Measurements from ENCODE around the gene KCNQ2.

KCNQ2 gene

GRCh38 chr20:63443606-63444395 lies 28.7 kb downstream of the KCNQ2 start:
- no peak for TF ChIP-seq ZBTB7A (IDR thresholded peaks at IDR 0.05; ENCODE audit: low read depth)
- no peak for TF ChIP-seq NFIC (IDR thresholded peaks at IDR 0.05)
- no peak for TF ChIP-seq TCF12 (IDR thresholded peaks at IDR 0.05; ENCODE audit: low read depth)
- no peak for TF ChIP-seq CEBPB (IDR thresholded peaks at IDR 0.05)
- TF ChIP-seq FOXM1 (IDR thresholded peaks at IDR 0.05; ENCODE audit: borderline replicate concordance, low read depth), result no peak
- no peak for TF ChIP-seq TEAD4 (IDR thresholded peaks at IDR 0.05)
- no peak for TF ChIP-seq YY1 (IDR thresholded peaks at IDR 0.05; ENCODE audit: low read depth)
- TF ChIP-seq CREB1 (IDR thresholded peaks at IDR 0.05; ENCODE audit: low read depth), result no peak
- no peak for TF ChIP-seq USF1 (IDR thresholded peaks at IDR 0.05)
- no peak for TF ChIP-seq RAD21 (IDR thresholded peaks at IDR 0.05; ENCODE audit: low read depth)
- TF ChIP-seq EP300 (IDR thresholded peaks at IDR 0.05; ENCODE audit: borderline replicate concordance), result no peak
- no peak for TF ChIP-seq MAX (IDR thresholded peaks at IDR 0.05)
- TF ChIP-seq, protein P1, sequence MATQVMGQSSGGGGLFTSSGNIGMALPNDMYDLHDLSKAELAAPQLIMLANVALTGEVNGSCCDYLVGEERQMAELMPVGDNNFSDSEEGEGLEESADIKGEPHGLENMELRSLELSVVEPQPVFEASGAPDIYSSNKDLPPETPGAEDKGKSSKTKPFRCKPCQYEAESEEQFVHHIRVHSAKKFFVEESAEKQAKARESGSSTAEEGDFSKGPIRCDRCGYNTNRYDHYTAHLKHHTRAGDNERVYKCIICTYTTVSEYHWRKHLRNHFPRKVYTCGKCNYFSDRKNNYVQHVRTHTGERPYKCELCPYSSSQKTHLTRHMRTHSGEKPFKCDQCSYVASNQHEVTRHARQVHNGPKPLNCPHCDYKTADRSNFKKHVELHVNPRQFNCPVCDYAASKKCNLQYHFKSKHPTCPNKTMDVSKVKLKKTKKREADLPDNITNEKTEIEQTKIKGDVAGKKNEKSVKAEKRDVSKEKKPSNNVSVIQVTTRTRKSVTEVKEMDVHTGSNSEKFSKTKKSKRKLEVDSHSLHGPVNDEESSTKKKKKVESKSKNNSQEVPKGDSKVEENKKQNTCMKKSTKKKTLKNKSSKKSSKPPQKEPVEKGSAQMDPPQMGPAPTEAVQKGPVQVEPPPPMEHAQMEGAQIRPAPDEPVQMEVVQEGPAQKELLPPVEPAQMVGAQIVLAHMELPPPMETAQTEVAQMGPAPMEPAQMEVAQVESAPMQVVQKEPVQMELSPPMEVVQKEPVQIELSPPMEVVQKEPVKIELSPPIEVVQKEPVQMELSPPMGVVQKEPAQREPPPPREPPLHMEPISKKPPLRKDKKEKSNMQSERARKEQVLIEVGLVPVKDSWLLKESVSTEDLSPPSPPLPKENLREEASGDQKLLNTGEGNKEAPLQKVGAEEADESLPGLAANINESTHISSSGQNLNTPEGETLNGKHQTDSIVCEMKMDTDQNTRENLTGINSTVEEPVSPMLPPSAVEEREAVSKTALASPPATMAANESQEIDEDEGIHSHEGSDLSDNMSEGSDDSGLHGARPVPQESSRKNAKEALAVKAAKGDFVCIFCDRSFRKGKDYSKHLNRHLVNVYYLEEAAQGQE (IDR thresholded peaks at IDR 0.05; ENCODE audit: low read depth), result no peak

DNA sequence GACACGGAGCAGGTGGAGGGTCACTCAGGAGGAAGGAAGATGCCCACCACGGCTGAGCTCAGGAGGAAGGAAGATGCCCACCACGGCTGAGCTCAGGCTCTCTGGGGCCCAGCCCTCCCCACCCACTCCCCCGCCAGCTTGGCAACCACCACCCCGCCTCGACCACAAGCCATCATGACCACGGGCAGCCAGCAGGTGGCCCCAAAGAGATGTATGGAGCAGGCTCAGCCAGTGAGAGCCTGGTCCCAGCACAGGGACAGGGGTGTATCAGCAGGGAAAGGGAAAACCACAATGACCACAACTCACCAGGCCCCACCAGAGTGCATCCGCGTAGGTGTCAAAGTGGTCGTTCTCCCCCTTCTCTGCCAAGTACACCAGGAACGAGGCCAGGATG lies 30.4 kb downstream of the KCNQ2 start:
- TF ChIP-seq TAF1 (IDR thresholded peaks at IDR 0.05; ENCODE audit: low read depth) (no peak), RAD21 (IDR thresholded peaks at IDR 0.05; ENCODE audit: low read depth) (peak; percentile 50)

DNA sequence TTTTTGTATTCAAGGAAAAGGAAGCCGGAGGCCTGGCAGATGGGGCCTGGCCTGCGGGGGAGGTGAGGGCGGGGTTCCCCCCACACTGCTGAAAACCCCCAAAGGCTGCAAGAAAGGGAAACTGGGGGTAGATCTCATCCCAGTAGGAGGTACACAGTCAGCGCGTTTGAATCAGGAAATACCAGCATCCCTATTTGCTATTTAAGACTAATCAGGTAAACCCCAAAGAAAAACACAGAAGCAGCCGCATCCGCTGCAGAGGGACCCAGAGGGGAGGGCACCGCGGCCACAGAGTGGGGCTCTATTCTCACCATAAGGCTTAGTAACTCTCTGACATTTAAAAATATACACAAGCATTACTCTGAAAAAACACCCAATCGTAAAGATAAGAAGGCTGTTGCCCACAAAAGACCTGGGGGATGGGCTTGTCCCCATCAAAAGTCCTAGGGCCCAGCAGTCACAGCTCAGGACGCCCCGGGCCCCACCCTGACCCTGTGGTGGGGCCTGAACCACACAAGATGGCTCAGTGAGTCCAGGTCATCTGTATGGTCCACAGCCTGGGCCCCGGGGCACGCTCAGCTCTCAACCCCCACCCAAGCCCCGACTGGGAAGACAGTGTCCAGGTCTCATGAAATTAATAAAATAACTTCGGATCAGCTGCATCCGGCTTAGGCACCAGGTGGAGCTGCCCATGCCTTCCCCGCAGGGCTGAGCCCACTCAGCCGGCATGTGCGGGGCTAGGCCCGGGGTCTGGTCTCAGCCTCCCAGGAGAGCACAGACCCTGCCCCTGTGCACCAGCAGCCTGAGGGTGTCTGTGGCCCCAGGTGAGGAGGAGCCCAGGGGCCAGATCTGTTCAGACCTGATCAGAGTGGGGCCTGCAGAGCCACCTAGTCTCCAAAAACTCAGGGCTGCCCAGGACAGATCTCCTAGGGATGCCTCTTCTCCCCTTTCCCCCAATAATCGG lies 31.0 kb downstream of the KCNQ2 start:
- TF ChIP-seq, protein P1 (IDR thresholded peaks at IDR 0.05; ENCODE audit: low read depth), result no peak
- TF ChIP-seq TCF12 (IDR thresholded peaks at IDR 0.05; ENCODE audit: low read depth) (no peak), ZBTB7A (IDR thresholded peaks at IDR 0.05; ENCODE audit: low read depth) (no peak), EGR1 (IDR thresholded peaks at IDR 0.05) (no peak), EP300 (IDR thresholded peaks at IDR 0.05; ENCODE audit: borderline replicate concordance) (no peak), NFIC (IDR thresholded peaks at IDR 0.05) (no peak), TEAD4 (IDR thresholded peaks at IDR 0.05) (no peak), CEBPB (IDR thresholded peaks at IDR 0.05) (no peak)

- TF ChIP-seq TAF1 (IDR thresholded peaks at IDR 0.05; ENCODE audit: low read depth) (no peak), CEBPB (IDR thresholded peaks at IDR 0.05) (no peak), ZBTB7A (IDR thresholded peaks at IDR 0.05; ENCODE audit: low read depth) (no peak), TCF12 (IDR thresholded peaks at IDR 0.05; ENCODE audit: low read depth) (no peak), MAX (IDR thresholded peaks at IDR 0.05) (no peak), TEAD4 (IDR thresholded peaks at IDR 0.05) (no peak), EGR1 (IDR thresholded peaks at IDR 0.05) (no peak), CREB1 (IDR thresholded peaks at IDR 0.05; ENCODE audit: low read depth) (no peak), YY1 (IDR thresholded peaks at IDR 0.05; ENCODE audit: low read depth) (no peak), FOXM1 (IDR thresholded peaks at IDR 0.05; ENCODE audit: borderline replicate concordance, low read depth) (no peak), USF1 (IDR thresholded peaks at IDR 0.05) (no peak), EP300 (IDR thresholded peaks at IDR 0.05; ENCODE audit: borderline replicate concordance) (no peak)
- TF ChIP-seq, protein P1 (IDR thresholded peaks at IDR 0.05; ENCODE audit: low read depth), result no peak
These were observed 32.0 kb downstream of the KCNQ2 start for GRCh38 chr20:63440366-63440955.
